ENCODE results near the gene SLC26A2.
"Not testable (repeated sequence)": the region's sequence is repeated elsewhere in the genome, so short reads cannot be mapped to it uniquely, and the experiment has no call there.

SLC26A2 gene

GRCh38 chr5:150016537-150016936 lies 56.0 kb downstream of the SLC26A2 start:
- H3K4me1 Mint-ChIP-seq (ENCODE audit: low read depth), result peaks cover under 1% of the 10 kb centered on the region
- H3K9me3 Mint-ChIP-seq, result peaks cover 6% of the 10 kb centered on the region
- H3K36me3 Mint-ChIP-seq (ENCODE audit: low read depth), result peaks cover 100% of the 10 kb centered on the region
- H3K27ac Mint-ChIP-seq, result no peak overlapping the region
- intact Hi-C loops (cut with micrococcal nuclease), result no loop called here
- no peak overlapping the region for H3K4me3 Mint-ChIP-seq
- H3K27me3 Mint-ChIP-seq, result no peaks in the 10 kb centered on the region

- peaks cover 6% of the 10 kb centered on the region for H3K9me3 Mint-ChIP-seq
- no peak overlapping the region for H3K4me3 Mint-ChIP-seq
- H3K27me3 Mint-ChIP-seq, result no peaks in the 10 kb centered on the region
- peaks cover 5% of the 10 kb centered on the region for H3K4me1 Mint-ChIP-seq (ENCODE audit: low read depth)
- peaks cover 100% of the 10 kb centered on the region for H3K36me3 Mint-ChIP-seq (ENCODE audit: low read depth)
- intact Hi-C loops (cut with micrococcal nuclease), result no loop called here
- no peak overlapping the region for H3K27ac Mint-ChIP-seq
Measured at GRCh38 chr5:150017226-150018005, 56.9 kb downstream of the SLC26A2 start.

- intact Hi-C loops (cut with micrococcal nuclease), result loop anchor here (10.0 kb wide), 1 partner anchor 195 kb away; no protein-coding TSS in a partner anchor
- Mint-ChIP-seq H3K36me3 (ENCODE audit: low read depth) (peaks cover 97% of the 10 kb centered on the region), H3K4me3 (no peak overlapping the region), H3K9me3 (peaks cover 3% of the 10 kb centered on the region), H3K27me3 (no peaks in the 10 kb centered on the region), H3K4me1 (ENCODE audit: low read depth) (peaks cover 5% of the 10 kb centered on the region), H3K27ac (no peak overlapping the region)
Measured at GRCh38 chr5:150020249-150020648, 59.7 kb downstream of the SLC26A2 start.

GRCh38 chr5:150021491-150022157 lies 61.1 kb downstream of the SLC26A2 start:
- H3K4me3 Mint-ChIP-seq, result no peak overlapping the region
- no peaks in the 10 kb centered on the region for H3K9me3 Mint-ChIP-seq
- intact Hi-C loops (cut with micrococcal nuclease), result loop anchor here (10.0 kb wide), 1 partner anchor 193 kb away; no protein-coding TSS in a partner anchor
- H3K27ac Mint-ChIP-seq, result no peak overlapping the region
- no peaks in the 10 kb centered on the region for H3K27me3 Mint-ChIP-seq
- peaks cover 97% of the 10 kb centered on the region for H3K36me3 Mint-ChIP-seq (ENCODE audit: low read depth)
- peaks cover 5% of the 10 kb centered on the region for H3K4me1 Mint-ChIP-seq (ENCODE audit: low read depth)

- Mint-ChIP-seq H3K27me3 (no peaks in the 10 kb centered on the region), H3K4me1 (ENCODE audit: low read depth) (peaks cover 5% of the 10 kb centered on the region), H3K9me3 (no peaks in the 10 kb centered on the region), H3K36me3 (ENCODE audit: low read depth) (peaks cover 97% of the 10 kb centered on the region), H3K4me3 (no peak overlapping the region), H3K27ac (no peak overlapping the region)
- intact Hi-C loops (cut with micrococcal nuclease), result loop anchor here (10.0 kb wide), 1 partner anchor 193 kb away; no protein-coding TSS in a partner anchor
Measured at GRCh38 chr5:150022158-150022531, 61.6 kb downstream of the SLC26A2 start.

GRCh38 chr5:150022681-150023080 lies 62.1 kb downstream of the SLC26A2 start:
- intact Hi-C loops (cut with micrococcal nuclease), result loop anchor here (10.0 kb wide), 1 partner anchor 192 kb away; no protein-coding TSS in a partner anchor
- H3K9me3 Mint-ChIP-seq, result no peaks in the 10 kb centered on the region
- H3K27ac Mint-ChIP-seq, result no peak overlapping the region
- H3K4me1 Mint-ChIP-seq (ENCODE audit: low read depth), result peaks cover 5% of the 10 kb centered on the region
- H3K36me3 Mint-ChIP-seq (ENCODE audit: low read depth), result peaks cover 97% of the 10 kb centered on the region
- no peak overlapping the region for H3K4me3 Mint-ChIP-seq
- H3K27me3 Mint-ChIP-seq, result no peaks in the 10 kb centered on the region

- peaks cover 97% of the 10 kb centered on the region for H3K36me3 Mint-ChIP-seq (ENCODE audit: low read depth)
- no peak overlapping the region for H3K4me3 Mint-ChIP-seq
- H3K4me1 Mint-ChIP-seq (ENCODE audit: low read depth), result peaks cover 5% of the 10 kb centered on the region
- H3K9me3 Mint-ChIP-seq, result no peaks in the 10 kb centered on the region
- no peaks in the 10 kb centered on the region for H3K27me3 Mint-ChIP-seq
- intact Hi-C loops (cut with micrococcal nuclease), result loop anchor here (10.0 kb wide), 1 partner anchor 192 kb away; no protein-coding TSS in a partner anchor
- H3K27ac Mint-ChIP-seq, result no peak overlapping the region
Measured at GRCh38 chr5:150023136-150023535, 62.6 kb downstream of the SLC26A2 start.

GRCh38 chr5:150024346-150024984 lies 63.9 kb downstream of the SLC26A2 start:
- H3K27ac Mint-ChIP-seq, result no peak overlapping the region
- peaks cover 5% of the 10 kb centered on the region for H3K4me1 Mint-ChIP-seq (ENCODE audit: low read depth)
- intact Hi-C loops (cut with micrococcal nuclease), result loop anchor here (10.0 kb wide), 1 partner anchor 190 kb away; no protein-coding TSS in a partner anchor
- H3K36me3 Mint-ChIP-seq (ENCODE audit: low read depth), result peaks cover 97% of the 10 kb centered on the region
- H3K9me3 Mint-ChIP-seq, result no peaks in the 10 kb centered on the region
- H3K4me3 Mint-ChIP-seq, result no peak overlapping the region
- H3K27me3 Mint-ChIP-seq, result no peaks in the 10 kb centered on the region

GRCh38 chr5:150026682-150027172 lies 66.2 kb downstream of the SLC26A2 start:
- no peak overlapping the region for H3K27ac Mint-ChIP-seq
- intact Hi-C loops (cut with micrococcal nuclease), result loop anchor here (10.0 kb wide), 1 partner anchor 188 kb away; no protein-coding TSS in a partner anchor
- peaks cover 97% of the 10 kb centered on the region for H3K36me3 Mint-ChIP-seq (ENCODE audit: low read depth)

GRCh38 chr5:150028047-150028446 lies 67.5 kb downstream of the SLC26A2 start:
- H3K27me3 Mint-ChIP-seq; H3K4me1 Mint-ChIP-seq (ENCODE audit: low read depth); H3K9me3 Mint-ChIP-seq; H3K27ac Mint-ChIP-seq; H3K4me3 Mint-ChIP-seq: not testable (repeated sequence)
- H3K36me3 Mint-ChIP-seq (ENCODE audit: low read depth), result peaks cover 97% of the 10 kb centered on the region
- intact Hi-C loops (cut with micrococcal nuclease), result loop anchor here (10.0 kb wide), 1 partner anchor 187 kb away; no protein-coding TSS in a partner anchor

More at GRCh38 chr5:150026682-150027172, 66.2 kb downstream of the SLC26A2 start:
- no peaks in the 10 kb centered on the region for H3K9me3 Mint-ChIP-seq
- H3K27me3 Mint-ChIP-seq, result no peaks in the 10 kb centered on the region
- peaks cover 2% of the 10 kb centered on the region for H3K4me1 Mint-ChIP-seq (ENCODE audit: low read depth)
- no peak overlapping the region for H3K4me3 Mint-ChIP-seq

- H3K27ac Mint-ChIP-seq, result no peak overlapping the region
- H3K4me1 Mint-ChIP-seq (ENCODE audit: low read depth), result peaks cover 26% of the 10 kb centered on the region
- no peak overlapping the region for H3K4me3 Mint-ChIP-seq
- H3K9me3 Mint-ChIP-seq, result no peaks in the 10 kb centered on the region
- intact Hi-C loops (cut with micrococcal nuclease), result no loop called here
- H3K27me3 Mint-ChIP-seq, result no peaks in the 10 kb centered on the region
- peaks cover 100% of the 10 kb centered on the region for H3K36me3 Mint-ChIP-seq (ENCODE audit: low read depth)
Measured at GRCh38 chr5:150033334-150033733, 72.8 kb downstream of the SLC26A2 start.

- H3K36me3 Mint-ChIP-seq (ENCODE audit: low read depth), result peaks cover 100% of the 10 kb centered on the region
- H3K9me3 Mint-ChIP-seq, result no peaks in the 10 kb centered on the region
- no peak overlapping the region for H3K27ac Mint-ChIP-seq
- intact Hi-C loops (cut with micrococcal nuclease), result no loop called here
- H3K4me1 Mint-ChIP-seq (ENCODE audit: low read depth), result peaks cover 26% of the 10 kb centered on the region
- no peak overlapping the region for H3K4me3 Mint-ChIP-seq
- no peaks in the 10 kb centered on the region for H3K27me3 Mint-ChIP-seq
Measured at GRCh38 chr5:150034662-150035061, 74.1 kb downstream of the SLC26A2 start.

GRCh38 chr5:150035139-150035895 lies 74.8 kb downstream of the SLC26A2 start:
- intact Hi-C loops (cut with micrococcal nuclease), result no loop called here
- no peak overlapping the region for H3K27ac Mint-ChIP-seq
- H3K9me3 Mint-ChIP-seq, result no peaks in the 10 kb centered on the region
- no peak overlapping the region for H3K4me3 Mint-ChIP-seq
- peaks cover 26% of the 10 kb centered on the region for H3K4me1 Mint-ChIP-seq (ENCODE audit: low read depth)
- H3K36me3 Mint-ChIP-seq (ENCODE audit: low read depth), result peaks cover 100% of the 10 kb centered on the region
- no peaks in the 10 kb centered on the region for H3K27me3 Mint-ChIP-seq

Measured in dendritic cell treated with granulocyte-macrophage colony-stimulating factor and Interleukin-4, amounts not matched to agents 40 ng/mL and 50 ng/mL, for 4 days (primary cell).